Lung microvascular endothelial cell (primary cell): Measurements from ENCODE around the gene GPAT3. TPM values are rescaled to one million over a fixed set of nuclear protein-coding genes. Genes with fewer than 3 reads are reported as not detected.
"Not testable (repeated sequence)": the region's sequence is repeated elsewhere in the genome, so short reads cannot be mapped to it uniquely, and the experiment has no call there.

Experiments used
- DNase-seq, 2 donors: peaks; one replicate each; pipeline versions ENCODE4 v3.0.0 to v3.0.0-alpha.2; 2010; ENCODE audit warnings: low read depth in 2 of 2
- total RNA-seq: library from RNA; depleted of rRNA; stranded (reverse); fragments of >200 nt; gene quantifications from 2 replicates; pipeline ENCODE4 v1.2.1, GENCODE V29; 2014

Gene GPAT3
- total RNA-seq, 1 donor from 2014 or later: 23.4 TPM

DNA sequence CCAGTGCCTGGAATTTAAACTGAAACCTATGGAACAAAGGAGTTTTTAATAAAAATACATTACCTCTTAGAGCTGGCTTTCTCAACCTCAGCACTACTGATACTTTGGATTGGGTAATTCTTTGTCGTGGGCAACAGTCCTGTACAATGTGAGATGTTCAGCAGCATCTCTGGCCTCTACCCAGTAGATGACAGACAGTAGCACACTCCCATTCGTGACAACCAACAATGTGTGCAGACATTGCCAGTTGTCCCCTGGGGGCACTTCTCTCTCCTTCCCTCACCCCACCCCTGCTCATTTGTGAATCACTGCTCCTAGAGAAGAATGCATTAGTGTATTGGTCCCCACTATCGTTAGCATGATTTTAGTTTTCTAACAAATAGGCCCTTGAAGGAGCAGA lies 16.2 kb downstream of the GPAT3 start:
- DNase-seq: no peak

GRCh38 chr4:83552924-83553323 lies 17.0 kb downstream of the GPAT3 start:
- peak; percentile 38 to 44 for DNase-seq

DNA sequence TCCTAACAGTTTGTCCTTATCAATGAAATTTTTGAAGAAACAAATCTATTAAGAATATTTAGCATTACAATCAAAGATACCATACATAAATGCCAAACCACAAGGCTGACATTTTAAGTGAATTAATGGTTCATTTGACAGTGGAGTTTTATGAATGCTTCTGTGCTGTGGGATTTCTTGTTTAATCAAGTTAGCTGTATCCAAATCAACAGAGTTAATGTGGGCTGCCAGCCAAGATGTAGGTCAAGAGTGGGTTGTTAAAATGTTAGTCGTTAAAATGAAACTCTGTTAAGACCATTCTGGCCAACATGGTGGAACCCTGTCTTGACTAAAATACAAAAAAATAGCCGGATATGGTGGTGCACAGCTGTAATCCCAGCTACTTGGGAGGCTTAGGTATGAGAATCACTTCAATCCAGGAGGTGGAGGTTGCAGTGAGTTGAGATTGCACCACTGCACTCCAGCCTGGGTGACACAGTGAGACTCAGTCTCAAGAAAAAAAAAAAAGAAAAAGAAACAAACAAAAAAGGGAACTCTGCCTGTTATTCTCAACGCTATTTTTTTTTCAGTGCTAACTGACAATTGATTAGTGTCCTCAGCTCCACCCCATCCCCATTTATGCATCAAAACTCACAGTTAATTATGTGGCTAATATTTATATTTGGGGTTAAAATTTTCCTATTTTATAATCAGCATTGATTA lies 20.2 kb downstream of the GPAT3 start:
- DNase-seq: no peak

- no peak for DNase-seq
Observed at GRCh38 chr4:83556816-83557215, 20.9 kb downstream of the GPAT3 start.

- DNase-seq: no peak
Observed at GRCh38 chr4:83558059-83558653, 22.2 kb downstream of the GPAT3 start.

DNA sequence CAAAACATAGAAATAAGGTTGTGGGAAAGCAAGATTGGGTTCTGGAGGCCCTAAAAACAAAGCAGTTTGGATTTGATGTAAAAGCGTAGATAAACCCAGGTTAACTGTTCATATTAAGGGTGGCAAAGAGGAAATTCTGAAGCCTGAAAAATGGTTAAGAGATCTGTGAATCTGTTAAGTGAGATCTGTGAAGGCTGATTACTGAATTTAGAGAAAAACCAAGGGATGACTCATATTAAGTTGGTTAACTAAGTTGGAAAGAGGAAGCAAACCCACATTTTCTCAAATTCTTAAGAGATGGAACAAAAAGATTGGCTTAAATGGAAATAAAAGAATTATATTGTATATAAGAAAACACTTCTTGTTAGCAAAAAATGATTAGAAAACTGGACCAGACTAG lies 22.8 kb downstream of the GPAT3 start:
- peak in 1 of 2 donors; percentile 8 for DNase-seq

- DNase-seq: no peak
Observed at GRCh38 chr4:83560523-83560922, 24.6 kb downstream of the GPAT3 start.

DNA sequence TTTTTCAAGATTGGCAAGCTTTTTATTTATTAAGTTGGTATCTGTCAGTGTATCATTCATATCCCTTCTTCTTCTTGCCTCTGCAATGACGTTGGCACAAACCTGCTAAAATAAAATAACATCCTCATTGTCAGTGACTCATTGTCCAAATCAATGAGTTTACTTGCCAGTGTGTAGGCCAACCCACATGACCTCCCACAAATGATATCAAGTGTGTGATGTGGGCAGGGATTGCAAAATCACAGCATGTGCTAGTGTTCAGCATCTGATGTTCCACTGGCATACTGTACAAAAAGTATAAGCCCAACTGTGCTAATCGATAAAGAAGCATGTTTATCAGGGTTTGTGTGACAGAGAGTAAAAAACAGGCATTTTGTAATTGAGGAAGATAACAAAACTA lies 25.5 kb downstream of the GPAT3 start:
- DNase-seq: peak; percentile 27 to 83

DNA sequence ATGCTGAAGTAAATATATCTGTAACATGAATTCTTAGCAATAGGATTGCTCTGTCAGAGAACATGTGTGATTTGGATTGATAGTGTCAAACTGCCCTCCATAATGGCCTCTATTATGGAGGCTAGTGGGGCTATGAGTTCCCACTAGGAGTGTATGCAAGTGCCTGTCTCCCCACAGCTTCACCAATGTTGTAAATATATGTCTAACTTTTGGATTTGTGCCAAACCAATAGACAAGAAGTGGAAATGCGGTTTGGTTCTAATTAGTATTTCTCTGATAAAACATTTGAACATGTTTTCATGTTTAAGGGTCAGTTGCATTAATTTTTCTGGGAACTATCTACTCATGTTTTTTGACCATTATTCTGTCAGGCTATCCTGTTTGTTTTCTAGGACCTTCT lies 28.1 kb downstream of the GPAT3 start:
- no peak for DNase-seq

DNA sequence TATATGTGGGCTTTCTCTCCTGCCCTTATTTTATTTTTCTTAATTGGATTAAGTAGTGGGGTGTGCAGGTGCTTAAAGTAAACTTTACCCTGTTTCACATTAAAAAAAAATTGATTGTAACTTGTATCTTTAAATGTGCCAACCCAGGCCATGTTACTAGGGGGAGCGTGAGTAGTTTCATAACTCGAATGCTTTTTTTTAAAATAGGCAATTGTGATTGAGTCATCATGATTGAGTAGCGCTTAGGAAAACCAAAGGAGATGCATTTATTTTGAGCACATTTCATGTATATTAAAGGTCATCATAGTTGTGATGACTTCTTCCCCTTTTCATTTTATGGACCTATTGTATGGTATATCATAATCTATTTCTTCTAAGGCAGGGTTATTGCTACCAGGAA lies 32.2 kb downstream of the GPAT3 start:
- no peak for DNase-seq

GRCh38 chr4:83569429-83569828 lies 33.5 kb downstream of the GPAT3 start:
- no peak for DNase-seq

DNA sequence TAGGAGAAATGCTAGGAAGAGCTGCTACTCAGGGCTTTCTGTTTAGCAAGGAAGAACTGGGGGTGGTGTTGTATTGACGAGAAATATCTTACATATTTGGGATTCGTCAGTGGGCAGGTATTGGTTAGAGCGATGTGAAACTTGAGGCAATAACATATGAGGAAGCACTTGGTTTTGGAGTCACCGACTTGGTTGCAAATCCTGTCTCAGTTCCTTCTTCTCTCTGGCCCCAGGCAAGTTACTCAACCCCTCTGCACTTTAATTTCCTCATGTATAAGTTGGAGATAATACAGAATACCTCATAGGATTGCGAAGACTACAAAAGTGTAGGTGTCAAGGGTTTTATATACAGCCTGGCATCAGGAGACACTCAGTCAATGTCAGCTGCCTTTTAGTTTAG lies 34.1 kb downstream of the GPAT3 start:
- DNase-seq: no peak

DNA sequence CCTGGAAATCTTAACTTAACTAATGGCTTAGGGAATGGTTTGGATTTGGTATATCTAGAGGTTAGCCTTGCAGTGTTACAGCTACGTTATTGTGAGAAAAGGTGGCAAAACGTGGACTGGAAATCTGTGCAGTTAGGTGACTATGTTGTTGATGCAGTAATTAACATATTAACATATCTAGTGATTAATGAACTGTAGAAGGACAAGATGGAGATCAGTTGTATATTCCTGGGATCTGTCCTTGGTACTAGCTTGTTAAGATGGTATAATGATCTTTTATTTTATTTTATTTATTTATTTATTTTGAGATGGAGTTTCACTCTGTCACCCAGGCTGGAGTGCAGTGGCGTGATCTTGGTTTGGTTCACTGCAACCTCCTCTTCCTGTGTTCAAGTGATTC lies 36.9 kb downstream of the GPAT3 start:
- DNase-seq: no peak

GRCh38 chr4:83574247-83574646 lies 38.3 kb downstream of the GPAT3 start:
- no peak for DNase-seq

DNA sequence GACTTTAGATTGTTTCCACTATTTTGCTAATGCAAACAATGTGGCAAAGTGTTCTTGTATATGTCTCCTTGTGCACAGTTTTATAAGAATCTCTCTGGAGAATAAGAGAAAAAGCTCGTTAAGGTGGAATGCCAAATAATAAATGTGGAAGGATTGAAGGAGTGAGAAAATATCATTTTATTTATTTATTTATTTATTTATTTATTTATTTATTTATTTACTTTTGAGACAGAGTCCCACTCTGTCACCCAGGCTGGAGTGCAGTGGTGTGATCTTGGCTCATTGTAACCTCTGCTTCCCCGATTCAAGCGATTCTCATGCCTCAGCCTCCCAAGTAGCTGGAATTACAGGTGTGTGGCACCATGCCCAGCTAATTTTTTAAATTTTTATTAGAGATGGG lies 40.3 kb downstream of the GPAT3 start:
- not testable (repeated sequence) for DNase-seq

GRCh38 chr4:83581411-83582288 lies 45.7 kb downstream of the GPAT3 start:
- DNase-seq: no peak

- peak; percentile 8 to 54 for DNase-seq
Observed at GRCh38 chr4:83582289-83582785, 46.4 kb downstream of the GPAT3 start.

DNA sequence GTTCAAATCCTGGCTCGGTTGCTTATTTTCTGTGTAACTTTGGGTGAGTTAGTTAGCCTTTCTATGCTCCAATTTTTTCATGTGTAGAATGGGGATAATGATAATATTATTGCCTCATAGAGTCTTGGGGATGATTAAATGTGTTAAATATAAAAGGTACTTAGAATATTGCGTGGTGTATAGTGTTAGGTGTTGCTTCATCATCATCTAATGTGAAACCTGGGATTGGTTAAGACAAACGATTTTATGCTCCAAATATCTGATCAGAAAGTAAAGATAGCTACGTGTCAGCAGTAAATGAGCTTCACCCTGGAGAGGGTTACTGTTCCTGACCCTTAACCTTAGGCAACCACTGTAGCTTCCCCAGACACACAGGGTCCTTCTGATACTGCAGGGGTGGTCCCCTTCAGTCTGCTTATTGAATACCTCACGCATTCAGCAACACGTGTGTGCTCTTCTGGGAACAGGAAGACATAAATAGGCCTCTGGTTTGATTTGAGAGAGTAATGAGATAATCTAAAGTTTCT lies 50.1 kb downstream of the GPAT3 start:
- no peak for DNase-seq

GRCh38 chr4:83589279-83589678 lies 53.4 kb downstream of the GPAT3 start:
- DNase-seq: no peak

GRCh38 chr4:83591056-83591455 lies 55.1 kb downstream of the GPAT3 start:
- DNase-seq: no peak

DNA sequence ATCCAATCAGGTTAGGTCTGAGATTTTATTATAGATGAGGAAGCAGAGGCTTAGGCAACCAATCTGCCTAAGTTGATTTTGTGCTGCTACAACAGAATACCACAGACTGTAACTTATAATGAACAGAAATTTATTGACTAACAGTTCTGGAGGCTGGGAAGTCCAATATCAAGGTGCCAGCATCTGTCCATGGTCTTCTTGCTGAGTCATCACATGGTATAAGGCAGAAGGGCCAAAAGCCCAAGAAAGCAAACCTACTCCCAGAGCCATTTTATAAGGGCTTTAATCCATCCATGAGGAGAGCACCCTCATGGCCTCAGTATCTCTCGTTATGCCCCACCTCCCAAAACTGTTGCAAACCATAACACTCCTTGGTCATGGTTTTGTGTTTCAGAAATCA lies 55.8 kb downstream of the GPAT3 start:
- DNase-seq: no peak

GRCh38 chr4:83599183-83599582 lies 63.3 kb downstream of the GPAT3 start:
- DNase-seq: peak; percentile 16 to 26
